GM10847 (cell line): ENCODE measurements around the gene CYP19A1.

Source experiments
- POLR2A ChIP-seq: IDR thresholded peaks from 2 replicates; pipeline ENCODE4 v1.6.1; 2011; ENCODE audit not compliant: insufficient read length; ENCODE audit errors: extremely low read depth

The CYP19A1 gene

GRCh38 chr15:51183076-51183475 lies 155.3 kb downstream of the CYP19A1 start:
- no peak for TF ChIP-seq POLR2A

DNA sequence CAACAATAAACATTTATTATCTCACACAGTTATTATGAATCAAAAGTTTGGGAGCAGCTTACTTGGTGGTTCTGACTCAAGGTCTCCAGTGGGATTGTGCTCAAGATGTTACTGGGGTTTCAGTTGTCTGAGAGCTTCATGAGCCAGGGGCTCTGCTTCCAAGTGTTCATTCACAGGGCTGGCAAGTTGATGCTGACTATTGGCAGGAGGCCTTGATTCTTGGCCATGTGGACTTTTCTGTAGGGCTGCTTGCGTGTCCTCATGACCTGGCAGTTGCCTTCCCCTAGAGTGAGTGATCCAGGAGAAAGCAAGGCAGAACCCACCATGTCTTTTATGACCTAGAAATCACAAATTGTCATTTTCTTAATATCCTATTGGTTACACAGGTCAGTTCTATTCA lies 156.5 kb downstream of the CYP19A1 start:
- no peak for TF ChIP-seq POLR2A

- no peak for TF ChIP-seq POLR2A
Observed at GRCh38 chr15:51181221-51181620, 157.2 kb downstream of the CYP19A1 start.

DNA sequence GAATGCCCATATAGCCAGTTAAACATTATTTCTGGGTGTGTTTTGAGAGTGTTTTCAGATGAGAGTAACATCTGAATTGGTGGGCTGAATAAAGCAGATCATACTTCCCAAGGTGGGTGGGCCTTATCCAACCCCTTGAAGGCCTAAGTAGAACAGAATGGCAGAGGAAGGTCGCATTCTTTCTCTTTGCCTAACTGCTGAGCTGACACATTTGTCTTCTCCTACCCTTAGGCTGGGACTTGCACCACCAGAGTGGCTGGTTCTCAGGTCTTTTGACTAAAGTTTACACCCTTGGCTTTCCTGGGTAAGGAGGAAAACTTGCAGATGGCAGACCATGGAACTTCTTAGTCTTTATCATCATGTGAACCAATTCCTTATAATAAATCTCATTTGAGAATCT lies 157.9 kb downstream of the CYP19A1 start:
- no peak for TF ChIP-seq POLR2A

- TF ChIP-seq POLR2A = no peak
Observed at GRCh38 chr15:51180011-51180410, 158.4 kb downstream of the CYP19A1 start.

DNA sequence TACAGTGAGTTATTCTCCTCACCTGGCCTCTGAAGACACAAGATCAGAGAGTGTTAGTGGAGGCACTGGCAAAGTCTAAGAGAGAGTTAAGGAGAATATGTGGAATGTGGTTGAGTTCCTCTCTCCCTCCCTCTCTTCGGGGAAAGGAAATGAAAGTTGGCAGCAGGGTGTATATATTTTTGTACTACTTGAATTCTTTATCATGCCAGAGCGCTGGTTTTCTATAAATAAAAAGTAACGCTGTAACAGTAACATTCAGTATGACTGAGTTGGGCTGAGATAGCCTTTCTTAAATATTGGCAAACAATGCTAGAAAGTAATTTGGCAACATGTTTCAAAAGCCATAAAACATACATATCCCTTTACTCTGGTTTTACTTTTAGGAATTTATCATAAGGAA lies 166.2 kb downstream of the CYP19A1 start:
- TF ChIP-seq POLR2A = no peak

DNA sequence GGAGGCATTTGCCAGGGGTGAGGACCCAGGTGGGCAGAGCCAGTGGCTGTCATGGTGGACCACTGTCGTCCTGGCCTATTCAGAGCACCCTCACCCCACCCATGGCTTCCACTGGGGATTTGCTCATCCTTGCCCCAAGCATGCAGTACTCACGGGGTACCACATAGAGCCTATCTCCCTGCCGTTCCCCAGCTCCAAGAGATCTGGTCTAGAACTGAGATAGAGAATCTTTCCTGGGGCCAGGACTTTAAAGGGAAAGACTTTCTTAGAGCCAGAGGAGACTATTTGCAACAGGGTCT lies 166.8 kb downstream of the CYP19A1 start:
- TF ChIP-seq POLR2A = no peak

- no peak for TF ChIP-seq POLR2A
Observed at GRCh38 chr15:51170882-51171633, 167.3 kb downstream of the CYP19A1 start.

DNA sequence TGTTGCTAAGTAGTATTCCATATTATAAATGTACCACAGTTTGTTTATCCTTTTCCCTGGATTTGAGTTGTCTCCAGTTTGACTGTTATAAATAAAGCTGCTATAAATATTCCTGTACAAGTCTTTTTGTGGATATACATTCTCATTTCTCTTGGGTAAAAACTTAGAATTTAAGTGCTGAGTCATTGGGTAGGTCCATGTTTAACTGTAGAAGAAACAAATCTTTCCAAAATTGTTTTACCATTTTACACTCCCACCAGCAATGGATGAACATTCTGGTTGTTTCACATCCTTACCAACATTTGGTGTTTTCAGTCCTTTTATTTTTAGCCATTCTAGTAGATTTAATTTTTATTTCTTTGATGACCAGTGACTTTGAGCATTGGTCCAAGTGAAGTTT lies 169.7 kb downstream of the CYP19A1 start:
- no peak for TF ChIP-seq POLR2A

- no peak for TF ChIP-seq POLR2A
Observed at GRCh38 chr15:51163843-51164242, 174.6 kb downstream of the CYP19A1 start.

DNA sequence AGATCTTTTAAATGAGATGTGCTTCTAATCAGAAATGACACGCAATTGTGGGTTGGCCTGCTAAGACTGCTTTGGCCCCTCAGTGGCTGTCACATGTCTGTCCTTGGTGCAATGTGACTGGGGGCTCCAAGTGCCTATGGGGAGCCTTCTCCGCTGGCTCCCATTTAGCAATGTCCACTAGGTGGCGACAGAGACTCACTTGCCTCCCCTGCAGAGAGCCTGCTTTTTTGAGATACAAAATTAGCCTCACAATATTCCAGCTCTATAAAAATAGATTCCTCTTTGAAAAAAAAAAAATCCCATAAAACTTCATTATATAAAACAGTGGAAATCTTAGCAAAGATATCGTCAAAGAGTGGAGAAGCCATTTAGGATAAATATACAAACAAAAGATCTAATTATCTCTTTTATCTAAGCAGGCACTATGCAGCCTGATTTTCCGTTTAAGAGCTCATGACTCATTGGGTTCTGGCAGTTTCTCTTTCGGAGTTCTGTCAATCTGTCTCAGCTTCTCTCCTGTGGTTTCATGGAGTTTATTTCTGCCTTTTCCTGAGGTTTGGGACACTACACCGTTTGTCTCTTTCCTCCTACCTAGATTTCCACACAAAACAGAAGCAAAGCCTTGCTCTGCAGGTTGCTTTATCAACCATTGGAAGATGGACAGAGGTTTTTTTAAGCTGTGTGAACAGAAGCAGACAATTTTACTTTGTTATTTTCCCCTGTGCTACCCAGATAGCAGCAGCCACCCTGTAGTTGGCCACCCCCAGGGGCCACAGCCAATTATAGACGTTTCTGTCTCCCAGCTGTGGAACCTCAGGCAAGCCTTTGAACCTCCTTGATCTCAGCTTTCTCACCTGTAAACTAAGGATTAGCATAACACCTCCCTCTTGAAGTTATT lies 175.3 kb downstream of the CYP19A1 start:
- no peak for TF ChIP-seq POLR2A

GRCh38 chr15:51161491-51162220 lies 176.7 kb downstream of the CYP19A1 start:
- no peak for TF ChIP-seq POLR2A

DNA sequence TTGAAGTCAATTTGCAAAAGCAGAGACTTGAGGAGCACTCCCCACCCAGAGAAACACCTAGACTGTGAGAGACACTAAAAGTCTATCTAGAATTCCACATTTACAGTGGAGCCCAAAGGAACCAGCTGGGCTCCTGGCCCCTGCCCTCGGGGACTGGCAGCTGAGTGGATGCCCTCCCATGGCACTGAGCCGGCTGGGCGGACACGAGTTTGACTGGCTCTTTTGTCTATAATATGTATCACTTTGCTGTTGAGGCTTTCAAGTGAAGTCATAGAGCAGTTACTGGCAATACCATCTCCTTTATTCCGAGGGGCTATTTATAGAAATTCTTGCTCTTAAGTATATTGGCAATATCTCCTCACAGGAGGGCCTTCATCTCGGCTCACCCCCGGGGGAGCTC lies 177.9 kb downstream of the CYP19A1 start:
- no peak for TF ChIP-seq POLR2A
